H1 (cell line): ENCODE measurements around the gene PHACTR1. TPM values are rescaled to one million over a fixed set of nuclear protein-coding genes. Genes with fewer than 3 reads are reported as not detected.
A peak's percentile ranks its signal among the peaks of the same experiment; 100 is the strongest.

Experiments
- CTCF ChIA-PET: fragments of 300-600 bp; sonication (Branson Sonifier 250); formaldehyde crosslinking; loops from one replicate; lab custom pipeline; 2021; ENCODE audit not compliant: partially characterized antibody; lab: Charles Lee
- POLR2A ChIA-PET: fragments of 300-600 bp; sonication (Branson Sonifier 250); formaldehyde crosslinking; loops from one replicate; lab custom pipeline; 2021; ENCODE audit warnings: inconsistent platforms; ENCODE audit not compliant: partially characterized antibody; lab: Charles Lee
- DNase-seq, 2 experiments: peaks; one replicate each; pipeline versions ENCODE4 v3.0.0 to v3.0.0-alpha.2; 2010 to 2022; ENCODE audit warnings: low spot score in 2 of 2, low read depth in 1 of 2, mixed read lengths in 1 of 2
- FAIRE-seq: peaks from 2 replicates; lab custom pipeline; 2011; peaks lifted over from hg19 to GRCh38; lab: Jason Lieb, UNC
- H2AFZ ChIP-seq: 2 replicates; pipeline ENCODE4 v1.8.1; 2012; ENCODE audit warnings: low read length, inconsistent platforms
- H2AK5ac ChIP-seq: 2 replicates; pipeline ENCODE4 v1.6.1; 2013; ENCODE audit warnings: low read depth, low read length
- H2BK120ac ChIP-seq: replicated peaks from 2 replicates; pipeline ENCODE3; 2013; ENCODE audit warnings: low read depth, low read length, inconsistent platforms
- H2BK12ac ChIP-seq: 2 replicates; pipeline ENCODE4 v1.6.1; 2013; ENCODE audit warnings: low read depth, low read length
- H2BK15ac ChIP-seq: 2 replicates; pipeline ENCODE4 v1.6.1; 2013; ENCODE audit warnings: low read length
- H2BK20ac ChIP-seq: 2 replicates; pipeline ENCODE4 v1.6.1; 2013; ENCODE audit warnings: low read length
- H2BK5ac ChIP-seq: 2 replicates; pipeline ENCODE4 v1.6.1; 2013; ENCODE audit warnings: low read depth, low read length
- H3K14ac ChIP-seq: 2 replicates; pipeline ENCODE4 v1.6.1; 2013; ENCODE audit warnings: inconsistent platforms; ENCODE audit not compliant: insufficient read length
- H3K18ac ChIP-seq: 2 replicates; pipeline ENCODE4 v1.6.1; 2013; ENCODE audit warnings: low read length; ENCODE audit errors: extremely low read depth
- H3K23ac ChIP-seq: 2 replicates; pipeline ENCODE4 v1.6.1; 2013; ENCODE audit warnings: inconsistent platforms; ENCODE audit not compliant: insufficient read length
- H3K23me2 ChIP-seq: 2 replicates; pipeline ENCODE4 v1.6.1; 2013; ENCODE audit warnings: low read depth, low read length
- H3K27ac ChIP-seq: 2 replicates; pipeline ENCODE4 v1.6.1; 2011; ENCODE audit warnings: low read depth, low read length, inconsistent platforms
- H3K27me3 ChIP-seq, 4 experiments: replicated peaks in 1 of 4; 1 replicate in 1 of 4; 2 replicates in 3 of 4; pipeline versions ENCODE4 v1.6.1 to v1.8.1; 2011 to 2013; ENCODE audit warnings: low read length in 3 of 4, mild to moderate bottlenecking in 3 of 4, inconsistent platforms in 2 of 4, mixed read lengths in 2 of 4, moderate library complexity in 1 of 4; ENCODE audit not compliant: control insufficient read depth in 3 of 4, insufficient read depth in 3 of 4; ENCODE audit errors: extremely low read depth in 1 of 4
- H3K36me3 ChIP-seq, 4 experiments: 2 replicates each; pipeline versions ENCODE4 v1.6.1 to v1.8.1; 2011 to 2013; ENCODE audit warnings: mild to moderate bottlenecking in 4 of 4, low read length in 3 of 4, moderate library complexity in 2 of 4, control low read depth in 1 of 4, inconsistent platforms in 1 of 4; ENCODE audit not compliant: insufficient read depth in 4 of 4, control insufficient read depth in 2 of 4
- H3K4ac ChIP-seq: replicated peaks from 2 replicates; pipeline ENCODE3; 2013; ENCODE audit warnings: low read length, low read depth, mixed read lengths, inconsistent platforms; ENCODE audit not compliant: insufficient read length
- H3K4me1 ChIP-seq, 4 experiments: replicated peaks in 1 of 4; 1 replicate in 1 of 4; 2 replicates in 3 of 4; pipeline versions ENCODE4 v1.6.1 to v1.8.1; 2011 to 2013; ENCODE audit warnings: low read length in 3 of 4, inconsistent platforms in 2 of 4, mixed read lengths in 1 of 4; ENCODE audit not compliant: insufficient read depth in 4 of 4, control insufficient read depth in 3 of 4
- H3K4me2 ChIP-seq, 2 experiments: 2 replicates each; pipeline versions ENCODE4 v1.6.1 to v1.8.1; 2011 to 2013; ENCODE audit warnings: low read depth in 2 of 2, low read length in 2 of 2, control low read depth in 1 of 2, inconsistent platforms in 1 of 2, mild to moderate bottlenecking in 1 of 2; ENCODE audit not compliant: insufficient read depth in 1 of 2
- H3K4me3 ChIP-seq, 4 experiments: fragments of 200-600, 300-600 bp in 1 of 4; sonication (generic), shearing (Covaris generic), sonication (Bioruptor Twin) in 1 of 4; 2 replicates each; pipeline versions ENCODE4 v1.5.1 to v1.8.1; 2011 to 2016; ENCODE audit warnings: low read length in 4 of 4, low read depth in 3 of 4, control low read depth in 2 of 4, inconsistent platforms in 2 of 4, mild to moderate bottlenecking in 2 of 4, mixed read lengths in 1 of 4, moderate library complexity in 1 of 4; ENCODE audit not compliant: insufficient read depth in 2 of 4; ENCODE audit errors: extremely low read depth in 1 of 4
- H3K56ac ChIP-seq: replicated peaks from 2 replicates; pipeline ENCODE3; 2013; ENCODE audit warnings: low read depth, mild to moderate bottlenecking, mixed read lengths, low read length, inconsistent platforms; ENCODE audit not compliant: insufficient read length
- H3K79me1 ChIP-seq: 2 replicates; pipeline ENCODE4 v1.6.1; 2013; ENCODE audit warnings: low read depth, low read length, control low read depth
- H3K79me2 ChIP-seq, 2 experiments: 2 replicates each; pipeline versions ENCODE4 v1.6.1 to v1.8.1; 2012 to 2013; ENCODE audit warnings: low read length in 2 of 2, mild to moderate bottlenecking in 2 of 2, inconsistent platforms in 1 of 2; ENCODE audit not compliant: insufficient read depth in 2 of 2, control insufficient read depth in 1 of 2
- H3K9ac ChIP-seq, 4 experiments: replicated peaks in 1 of 4; 1 replicate in 1 of 4; 2 replicates in 3 of 4; pipeline versions ENCODE4 v1.6.1 to v1.8.1; 2011 to 2013; ENCODE audit warnings: low read depth in 3 of 4, low read length in 3 of 4, control low read depth in 2 of 4, mild to moderate bottlenecking in 2 of 4, moderate library complexity in 2 of 4, inconsistent platforms in 1 of 4; ENCODE audit errors: extremely low read depth in 1 of 4
- H3K9me3 ChIP-seq, 2 experiments: 2 replicates each; pipeline versions ENCODE4 v1.6.1 to v1.8.1; 2012 to 2013; ENCODE audit warnings: mild to moderate bottlenecking in 2 of 2, moderate library complexity in 2 of 2, control low read depth in 1 of 2, inconsistent platforms in 1 of 2, low read depth in 1 of 2, low read length in 1 of 2, mixed read lengths in 1 of 2; ENCODE audit not compliant: insufficient read depth in 2 of 2
- H4K20me1 ChIP-seq, 2 experiments: replicated peaks in 1 of 2; 2 replicates each; pipeline versions ENCODE3 to v1.8.1; 2011 to 2013; ENCODE audit warnings: inconsistent platforms in 2 of 2, low read length in 2 of 2, mild to moderate bottlenecking in 1 of 2; ENCODE audit not compliant: insufficient read depth in 2 of 2, control insufficient read depth in 1 of 2
- H4K5ac ChIP-seq: 2 replicates; pipeline ENCODE4 v1.6.1; 2013; ENCODE audit warnings: low read length, low read depth, mixed read lengths, inconsistent platforms; ENCODE audit not compliant: insufficient read length
- H4K8ac ChIP-seq: 2 replicates; pipeline ENCODE4 v1.8.0; 2013; ENCODE audit warnings: mild to moderate bottlenecking, moderate library complexity, low read length, inconsistent platforms; ENCODE audit not compliant: insufficient read depth; ENCODE audit errors: extremely low read depth
- H4K91ac ChIP-seq: replicated peaks from 2 replicates; pipeline ENCODE3; 2013; ENCODE audit warnings: low read length, mixed read lengths, inconsistent platforms; ENCODE audit not compliant: insufficient read length
- BACH1 ChIP-seq: IDR thresholded peaks from 2 replicates; pipeline ENCODE4 v1.6.1; 2012; ENCODE audit warnings: low read length, improper control_type of control experiment
- CBX5 ChIP-seq: fragments of 300-800, 300-1000 bp; sonication (generic); IDR thresholded peaks from 2 replicates; pipeline ENCODE4 v1.7.1; 2016; ENCODE audit warnings: antibody characterized with exemption, low read length, low read depth
- FOSL1 ChIP-seq: IDR thresholded peaks from 2 replicates; pipeline ENCODE4 v1.6.1; 2011; ENCODE audit warnings: mild to moderate bottlenecking, low read depth, low read length, moderate library complexity; ENCODE audit not compliant: insufficient read depth
- KDM4A ChIP-seq: IDR thresholded peaks from one replicate; pipeline ENCODE4 v1.7.1; 2012; ENCODE audit warnings: low read depth, mild to moderate bottlenecking, moderate library complexity, low read length, inconsistent platforms; ENCODE audit not compliant: severe bottlenecking
- RAD21 ChIP-seq, 2 experiments: IDR thresholded peaks in 1 of 2; conservative IDR thresholded peaks in 1 of 2; 2 replicates each; pipeline ENCODE4 v1.6.1; 2011; ENCODE audit warnings: low read depth in 2 of 2, low read length in 2 of 2, improper control_type of control experiment in 1 of 2, inconsistent platforms in 1 of 2, mild to moderate bottlenecking in 1 of 2, moderate library complexity in 1 of 2
- RFX5 ChIP-seq: IDR thresholded peaks from 2 replicates; pipeline ENCODE4 v1.6.1; 2011; ENCODE audit warnings: low read depth, low read length, improper control_type of control experiment, borderline replicate concordance
- RNF2 ChIP-seq: fragments of 200-900, 300-1000 bp; sonication (generic); IDR thresholded peaks from 2 replicates; pipeline ENCODE4 v1.7.1; 2016; ENCODE audit warnings: borderline replicate concordance, low read depth, mild to moderate bottlenecking, antibody characterized with exemption, low read length; ENCODE audit not compliant: poor library complexity, severe bottlenecking; ENCODE audit errors: missing control alignments
- SP2 ChIP-seq: IDR thresholded peaks from 2 replicates; pipeline ENCODE4 v1.6.1; 2012; ENCODE audit warnings: mild to moderate bottlenecking, low read length, inconsistent platforms
- TCF12 ChIP-seq: IDR thresholded peaks from 2 replicates; pipeline ENCODE4 v1.6.1; 2011; ENCODE audit warnings: low read depth, mild to moderate bottlenecking, low read length
- WGBS, 2 experiments: shearing (Covaris generic) in 1 of 2; methylation state at CpG; one replicate each; pipeline versions ENCODE4 v1.1.6 to v1.1.7; 2013 to 2015; ENCODE audit warnings: low lambda C conversion rate in 2 of 2, mixed read lengths in 2 of 2, inconsistent platforms in 1 of 2, low coverage in 1 of 2, missing lambda C conversion rate in 1 of 2; ENCODE audit not compliant: insufficient replicate concordance in 2 of 2, insufficient coverage in 1 of 2, insufficient read length in 1 of 2; ENCODE audit errors: extremely low coverage in 1 of 2, missing lambda C conversion rate in 1 of 2; 5-methylcytosine and 5-hydroxymethylcytosine counted together
- polyA plus RNA-seq, 7 experiments: library from polyadenylated mRNA; depleted of rRNA in 3 of 7; stranded (reverse) in 5 of 7; unstranded in 2 of 7; fragments of >200 nt in 5 of 7; fragments of 200-250 nt in 2 of 7; gene quantifications; 1 replicate in 5 of 7; 2 replicates in 1 of 7; 4 replicates in 1 of 7; pipeline versions ENCODE4 v1.2.1 to v1.2.3, GENCODE V29; 2011 to 2013; ENCODE audit warnings: missing spikeins in 2 of 7, mixed read lengths in 2 of 7
- total RNA-seq: library from RNA; stranded (reverse); fragmentation: NEBNext Ultra II Directional; extraction: Animal tissue kit (Norgen Biotek cat#: 25700); gene quantifications from 2 replicates; pipeline ENCODE4 v1.2.1, GENCODE V29; 2021
- TF ChIP-seq, protein P1 (sequence below): IDR thresholded peaks from 2 replicates; pipeline ENCODE4 v1.6.1; 2011; ENCODE audit warnings: low read depth, mild to moderate bottlenecking, low read length; ENCODE audit not compliant: insufficient read depth
- TF ChIP-seq, protein P2 (sequence below): IDR thresholded peaks from 2 replicates; pipeline ENCODE4 v1.6.1; 2012; ENCODE audit warnings: inconsistent platforms

Gene PHACTR1
- total and polyA plus RNA-seq, 2 of the 8 experiments (the other 6 are each of a cell fraction or from before 2014, with no cell fraction given), result 3.9 to 17.1 TPM

GRCh38 chr6:13296536-13296997 is 580.0 kb downstream of the PHACTR1 start:
- H3K79me1 ChIP-seq, result 0 out of 2 replicates have a peak, but pooled peaks cover 6% of the 10 kb centered on the region
- no peaks in the 10 kb centered on the region for H3K4me1 ChIP-seq
- no peak overlapping the region for H3K14ac ChIP-seq
- no peak overlapping the region for H2AFZ ChIP-seq
- no peak overlapping the region for H3K4ac ChIP-seq
- 0 out of 2 replicates have a peak overlapping the region, but pooled peaks have one; percentile 51 for H4K8ac ChIP-seq
- ChIA-PET CTCF (interaction anchor here (0.6 kb wide), 2 partner anchors 214 to 439 kb away, joined by 3 read pairs; no protein-coding TSS in a partner anchor), POLR2A (interaction anchor here (1.3 to 2.2 kb wide), 3 partner anchors 9 to 12 kb away, joined by 3 to 6 read pairs (median 6); no protein-coding TSS in a partner anchor)
- WGBS, 2 experiments, result 91% methylated on average over 9 of the region's 9 CpGs; no CpG with 5 or more reads in 1 of the 2 experiments
- no peak overlapping the region for H3K18ac ChIP-seq
- no peaks in the 10 kb centered on the region for H3K27me3 ChIP-seq
- H3K4me3 ChIP-seq, result no peak overlapping the region
- H4K91ac ChIP-seq, result no peak overlapping the region
- peaks cover 15 to 39% (median 36%) of the 10 kb centered on the region in 4 experiments; a peak in 7 of 8 replicates for H3K36me3 ChIP-seq
- H3K27ac ChIP-seq, result no peak overlapping the region
- H3K23ac ChIP-seq, result no peak overlapping the region
- H2BK5ac ChIP-seq, result no peak overlapping the region
- DNase-seq (no peak), FAIRE-seq (no peak)
- H4K20me1 ChIP-seq, result peaks cover 3 to 12% of the 10 kb centered on the region in 2 experiments
- H3K79me2 ChIP-seq, result no peaks in the 10 kb centered on the region
- no peak overlapping the region for H2BK12ac ChIP-seq
- H3K9me3 ChIP-seq, result no peaks in the 10 kb centered on the region
- H2AK5ac ChIP-seq, result no peak overlapping the region
- no peaks in the 10 kb centered on the region for H3K23me2 ChIP-seq
- no peak overlapping the region for H3K56ac ChIP-seq
- H4K5ac ChIP-seq, result no peak overlapping the region
- no peak overlapping the region for H3K9ac ChIP-seq
- H2BK120ac ChIP-seq, result no peak overlapping the region
- H2BK20ac ChIP-seq, result no peak overlapping the region
- H2BK15ac ChIP-seq, result no peak overlapping the region
- no peak overlapping the region for H3K4me2 ChIP-seq
- TF ChIP-seq FOSL1 (no peak), BACH1 (no peak), RFX5 (no peak), TCF12 (no peak), RAD21 (IDR thresholded peaks at IDR 0.05 in 1 of 2, conservative IDR thresholded peaks at IDR 0.05 in 1 of 2; ENCODE audit: low read depth in 2 of 2, low read length in 2 of 2) (peak; percentile 13 to 26; a peak in 3 of 4 replicates), CBX5 (no peak), KDM4A (no peak), RNF2 (no peak), SP2 (no peak)
- TF ChIP-seq, protein P1, sequence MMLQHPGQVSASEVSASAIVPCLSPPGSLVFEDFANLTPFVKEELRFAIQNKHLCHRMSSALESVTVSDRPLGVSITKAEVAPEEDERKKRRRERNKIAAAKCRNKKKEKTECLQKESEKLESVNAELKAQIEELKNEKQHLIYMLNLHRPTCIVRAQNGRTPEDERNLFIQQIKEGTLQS, result no peak
- TF ChIP-seq, protein P2, sequence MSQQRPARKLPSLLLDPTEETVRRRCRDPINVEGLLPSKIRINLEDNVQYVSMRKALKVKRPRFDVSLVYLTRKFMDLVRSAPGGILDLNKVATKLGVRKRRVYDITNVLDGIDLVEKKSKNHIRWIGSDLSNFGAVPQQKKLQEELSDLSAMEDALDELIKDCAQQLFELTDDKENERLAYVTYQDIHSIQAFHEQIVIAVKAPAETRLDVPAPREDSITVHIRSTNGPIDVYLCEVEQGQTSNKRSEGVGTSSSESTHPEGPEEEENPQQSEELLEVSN, result no peak
